Lower leg skin (tissue), 4 donors: Measurements from ENCODE around the gene ZC3H14. TPM values are rescaled to one million over a fixed set of nuclear protein-coding genes. Genes with fewer than 3 reads are reported as not detected.
"Not testable (repeated sequence)": the region's sequence is repeated elsewhere in the genome, so short reads cannot be mapped to it uniquely, and the experiment has no call there.

Experiments used
- DNase-seq, 2 donors: peaks; one replicate each; pipeline ENCODE4 v3.0.0-alpha.2; 2019; ENCODE audit warnings: low spot score in 2 of 2
- H3K4me3 ChIP-seq: fragments of 200-600 bp; sonication (generic); 2 replicates; pipeline ENCODE4 v1.5.1; 2017; ENCODE audit warnings: mild to moderate bottlenecking, low read depth; ENCODE audit not compliant: poor library complexity, severe bottlenecking
- POLR2A ChIP-seq, 2 donors: fragments of 450-650 bp; IDR thresholded peaks; one replicate each; pipeline ENCODE4 v1.6.1; 2016 to 2017; ENCODE audit warnings: antibody characterized with exemption in 2 of 2, mild to moderate bottlenecking in 1 of 2, moderate library complexity in 1 of 2
- WGBS, 2 donors: methylation state at CpG; one replicate each; pipeline ENCODE4 v1.1.5; 2018; 5-methylcytosine and 5-hydroxymethylcytosine counted together
- intact Hi-C: fragments of 100-400 bp; cut with DNase I; formaldehyde crosslinking; loops from one replicate; pipeline ENCODE4 v1.15.0; 2023; ENCODE audit warnings: low total_unique reads
- total RNA-seq, 4 donors: library from RNA; depleted of rRNA; stranded (reverse); fragments of >200 nt; gene quantifications; one replicate each; pipeline ENCODE4 v1.1.0, GENCODE V29; 2016
- TF ChIP-seq, protein P1 (sequence below), 3 donors: fragments of 450-650 bp; IDR thresholded peaks; one replicate each; pipeline ENCODE4 v1.5.1; 2016; ENCODE audit warnings: antibody characterized with exemption in 3 of 3, mild to moderate bottlenecking in 3 of 3, moderate library complexity in 2 of 3

The ZC3H14 gene
- total RNA-seq, 4 donors from 2014 or later: 45.2 to 54.5 (median 51.4) TPM

GRCh38 chr14:88519907-88520306 is 42.9 kb upstream of the ZC3H14 start:
- no peak for DNase-seq
- TF ChIP-seq, protein P1, sequence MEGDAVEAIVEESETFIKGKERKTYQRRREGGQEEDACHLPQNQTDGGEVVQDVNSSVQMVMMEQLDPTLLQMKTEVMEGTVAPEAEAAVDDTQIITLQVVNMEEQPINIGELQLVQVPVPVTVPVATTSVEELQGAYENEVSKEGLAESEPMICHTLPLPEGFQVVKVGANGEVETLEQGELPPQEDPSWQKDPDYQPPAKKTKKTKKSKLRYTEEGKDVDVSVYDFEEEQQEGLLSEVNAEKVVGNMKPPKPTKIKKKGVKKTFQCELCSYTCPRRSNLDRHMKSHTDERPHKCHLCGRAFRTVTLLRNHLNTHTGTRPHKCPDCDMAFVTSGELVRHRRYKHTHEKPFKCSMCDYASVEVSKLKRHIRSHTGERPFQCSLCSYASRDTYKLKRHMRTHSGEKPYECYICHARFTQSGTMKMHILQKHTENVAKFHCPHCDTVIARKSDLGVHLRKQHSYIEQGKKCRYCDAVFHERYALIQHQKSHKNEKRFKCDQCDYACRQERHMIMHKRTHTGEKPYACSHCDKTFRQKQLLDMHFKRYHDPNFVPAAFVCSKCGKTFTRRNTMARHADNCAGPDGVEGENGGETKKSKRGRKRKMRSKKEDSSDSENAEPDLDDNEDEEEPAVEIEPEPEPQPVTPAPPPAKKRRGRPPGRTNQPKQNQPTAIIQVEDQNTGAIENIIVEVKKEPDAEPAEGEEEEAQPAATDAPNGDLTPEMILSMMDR (IDR thresholded peaks at IDR 0.05): no peak
- TF ChIP-seq POLR2A (IDR thresholded peaks at IDR 0.05): no peak
- 98 to 100% methylated on average over 2 of the region's 2 CpGs for WGBS, 2 donors
- no peak overlapping the region for H3K4me3 ChIP-seq
- intact Hi-C loops: no loop called here

- DNase-seq: no peak
- H3K4me3 ChIP-seq: no peak overlapping the region
- intact Hi-C loops: no loop called here
- no peak for TF ChIP-seq POLR2A (IDR thresholded peaks at IDR 0.05)
- TF ChIP-seq, protein P1 (IDR thresholded peaks at IDR 0.05): no peak
- 93 to 94% methylated on average over 3 of the region's 3 CpGs for WGBS, 2 donors
Observed at GRCh38 chr14:88521818-88522217, 41.0 kb upstream of the ZC3H14 start.

DNA sequence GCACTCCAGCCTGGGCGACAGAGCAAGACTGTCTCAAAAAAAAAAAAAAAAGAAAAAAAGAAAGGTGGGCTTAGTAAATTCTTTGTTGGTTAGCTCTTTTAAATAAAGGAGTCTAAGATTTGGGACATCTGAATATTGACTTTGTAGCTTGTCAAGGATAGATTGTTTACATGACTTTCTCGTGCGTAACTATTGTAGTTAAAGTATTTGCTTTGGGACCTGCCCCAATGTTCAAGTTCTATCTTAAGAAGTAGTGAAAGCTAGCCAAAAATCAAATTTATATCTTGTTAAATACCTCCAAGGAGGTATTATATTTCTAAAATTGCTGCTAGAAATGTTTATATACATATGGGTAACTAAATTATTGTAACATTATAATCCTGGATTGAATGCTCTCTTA is 40.4 kb upstream of the ZC3H14 start:
- TF ChIP-seq POLR2A (IDR thresholded peaks at IDR 0.05): no peak
- TF ChIP-seq, protein P1 (IDR thresholded peaks at IDR 0.05): no peak
- H3K4me3 ChIP-seq: no peak overlapping the region
- WGBS, 2 donors: 87 to 88% methylated on average over 3 of the region's 3 CpGs
- no peak for DNase-seq
- intact Hi-C loops: no loop called here

- intact Hi-C loops, H3K4me3 ChIP-seq, DNase-seq: not testable (repeated sequence)
- WGBS, 2 donors: 88 to 95% methylated on average over 1 of the region's 1 CpG
Observed at GRCh38 chr14:88529889-88530288, 32.9 kb upstream of the ZC3H14 start.

GRCh38 chr14:88533064-88533602 is 29.7 kb upstream of the ZC3H14 start:
- no peak for DNase-seq
- TF ChIP-seq, protein P1 (IDR thresholded peaks at IDR 0.05): no peak
- TF ChIP-seq POLR2A (IDR thresholded peaks at IDR 0.05): no peak
- intact Hi-C loops: no loop called here
- 92 to 97% methylated on average over 6 of the region's 6 CpGs for WGBS, 2 donors
- H3K4me3 ChIP-seq: no peak overlapping the region

DNA sequence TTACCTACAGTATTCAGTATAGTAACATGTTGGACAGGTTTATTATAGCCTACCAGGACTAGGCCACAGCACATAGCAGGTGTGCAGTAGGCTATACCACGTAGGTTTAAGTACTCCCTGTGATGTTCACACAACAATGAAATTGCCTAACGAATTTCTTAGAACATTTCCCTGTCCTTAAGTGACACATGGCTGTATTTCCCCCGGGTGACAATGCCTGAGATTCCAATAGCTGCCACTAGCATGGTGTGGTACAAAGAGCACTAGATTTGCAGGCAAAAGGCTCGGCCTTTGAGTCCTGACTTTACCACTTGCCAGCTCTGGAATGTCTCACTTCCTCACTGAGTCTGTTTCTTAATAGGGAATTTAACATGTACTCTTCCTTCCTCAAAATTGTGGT is 27.7 kb upstream of the ZC3H14 start:
- TF ChIP-seq POLR2A (IDR thresholded peaks at IDR 0.05): no peak
- TF ChIP-seq, protein P1 (IDR thresholded peaks at IDR 0.05): no peak
- no peak for DNase-seq
- no peak overlapping the region for H3K4me3 ChIP-seq
- intact Hi-C loops: no loop called here
- 73% methylated on average over 4 of the region's 4 CpGs for WGBS, 2 donors
